Measurements from ENCODE around the gene ZBTB43.

DNA sequence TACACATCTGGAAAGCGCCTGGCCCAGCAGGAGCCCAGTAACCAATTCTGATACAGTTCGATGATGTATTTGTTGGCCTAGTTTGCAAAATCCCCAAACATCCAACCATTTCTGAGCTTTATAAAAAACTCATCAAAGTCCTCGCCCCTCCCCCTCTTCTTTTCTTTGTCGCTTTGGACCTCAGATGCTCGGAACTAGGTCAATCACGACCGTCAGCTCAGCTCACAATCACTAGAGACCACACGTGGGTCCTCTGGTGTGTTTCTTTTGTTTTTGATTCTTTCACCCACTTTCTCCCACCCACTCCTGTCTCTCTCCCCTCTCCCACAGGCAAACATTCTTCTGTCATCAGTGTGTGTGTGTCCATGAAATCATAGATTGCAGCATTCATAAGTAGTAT is 26.7 kb upstream of the ZBTB43 start:
- TF ChIP-seq CTCF (conservative IDR thresholded peaks at IDR 0.05; ENCODE audit: low read length): 0 out of 2 replicates have a peak, but pooled peaks have one; percentile 8
- TF ChIP-seq EZH2phosphoT487 (IDR thresholded peaks at IDR 0.05; ENCODE audit: borderline replicate concordance, low read depth, low read length): no peak

Measured in OCI-LY7 (cell line).